Prostate gland (tissue), 2 donors: Measurements from ENCODE around the gene CLDN10. TPM values are rescaled to one million over a fixed set of nuclear protein-coding genes. Genes with fewer than 3 reads are reported as not detected.

Source experiments
- DNase-seq: peaks from one replicate; pipeline ENCODE4 v3.0.0-alpha.2; 2019; ENCODE audit warnings: low spot score
- H3K27ac ChIP-seq, 2 donors: fragments of 200-600 bp; sonication (generic); 2 replicates each; pipeline ENCODE4 v1.5.1; 2017 to 2019
- H3K27me3 ChIP-seq: fragments of 200-600 bp; sonication (generic); replicated peaks from 2 replicates; pipeline ENCODE4 v1.5.1; 2019; ENCODE audit not compliant: insufficient read depth
- H3K36me3 ChIP-seq, 2 donors: fragments of 200-600 bp; sonication (generic); 1 replicate in 1 of 2; 2 replicates in 1 of 2; pipeline versions ENCODE4 v1.5.1 to v1.8.1; 2017 to 2019
- H3K4me1 ChIP-seq: fragments of 200-600 bp; sonication (generic); replicated peaks from 2 replicates; pipeline ENCODE4 v1.5.1; 2019
- H3K4me3 ChIP-seq, 2 donors: fragments of 200-600 bp; sonication (generic); 2 replicates each; pipeline ENCODE4 v1.5.1; 2017 to 2019
- H3K9me3 ChIP-seq: fragments of 200-600 bp; sonication (generic); 2 replicates; pipeline ENCODE4 v1.5.1; 2017
- POLR2A ChIP-seq: fragments of 450-650 bp; IDR thresholded peaks from one replicate; pipeline ENCODE4 v1.6.1; 2016; ENCODE audit warnings: antibody characterized with exemption, mild to moderate bottlenecking
- POLR2AphosphoS5 ChIP-seq: sonication (generic); formaldehyde crosslinking; IDR thresholded peaks from one replicate; pipeline ENCODE4 v1.6.1; 2017; ENCODE audit warnings: antibody characterized with exemption
- WGBS: methylation state at CpG from one replicate; pipeline ENCODE4 v1.1.5; 2018; 5-methylcytosine and 5-hydroxymethylcytosine counted together
- intact Hi-C: fragments of 100-400 bp; cut with DNase I; formaldehyde crosslinking; loops from one replicate; pipeline ENCODE4 v1.14.2; 2022
- total RNA-seq, 2 donors: library from RNA; depleted of rRNA; stranded (reverse); fragments of >200 nt; gene quantifications; one replicate each; pipeline ENCODE4 v1.1.0, GENCODE V29; 2016
- TF ChIP-seq, protein P1 (sequence below), 4 experiments: fragments of 200-600 bp in 2 of 4; fragments of 450-650 bp in 2 of 4; sonication (generic) in 2 of 4; IDR thresholded peaks; 1 replicate in 3 of 4; 2 replicates in 1 of 4; pipeline ENCODE4 v1.5.1; 2016 to 2019; ENCODE audit warnings: antibody characterized with exemption in 4 of 4, mild to moderate bottlenecking in 2 of 4, moderate library complexity in 2 of 4

Gene CLDN10
- total RNA-seq, 2 donors from 2014 or later: 1.5 to 8.0 TPM

DNA sequence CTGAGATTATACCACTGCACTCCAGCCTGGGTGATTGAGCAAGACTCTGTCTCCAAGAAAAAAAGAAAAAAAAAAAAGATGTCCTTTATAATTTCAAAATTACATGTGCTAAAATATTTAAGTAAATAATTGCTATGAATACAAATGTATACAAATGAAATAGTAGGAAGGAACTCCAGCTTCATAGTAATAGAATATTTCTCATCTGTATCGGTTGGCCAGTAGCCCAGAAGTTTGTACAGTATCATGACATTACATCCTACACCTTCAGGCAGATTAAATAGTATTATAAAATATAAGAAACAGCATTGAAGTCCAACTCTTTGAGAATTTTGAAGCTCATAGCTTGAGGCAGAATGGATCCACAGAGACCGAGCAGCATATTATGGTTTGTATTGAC, 36.5 kb upstream of the CLDN10 start:
- Histone ChIP-seq H3K9me3 (no peaks in the 10 kb centered on the region), H3K27me3 (no peaks in the 10 kb centered on the region), H3K4me1 (no peaks in the 10 kb centered on the region), H3K4me3 (no peak overlapping the region), H3K36me3 (no peaks in the 10 kb centered on the region), H3K27ac (no peak overlapping the region)
- WGBS: 35% methylated on average over 2 of the region's 2 CpGs
- no peak for TF ChIP-seq POLR2A
- no peak for TF ChIP-seq POLR2AphosphoS5
- TF ChIP-seq, protein P1, sequence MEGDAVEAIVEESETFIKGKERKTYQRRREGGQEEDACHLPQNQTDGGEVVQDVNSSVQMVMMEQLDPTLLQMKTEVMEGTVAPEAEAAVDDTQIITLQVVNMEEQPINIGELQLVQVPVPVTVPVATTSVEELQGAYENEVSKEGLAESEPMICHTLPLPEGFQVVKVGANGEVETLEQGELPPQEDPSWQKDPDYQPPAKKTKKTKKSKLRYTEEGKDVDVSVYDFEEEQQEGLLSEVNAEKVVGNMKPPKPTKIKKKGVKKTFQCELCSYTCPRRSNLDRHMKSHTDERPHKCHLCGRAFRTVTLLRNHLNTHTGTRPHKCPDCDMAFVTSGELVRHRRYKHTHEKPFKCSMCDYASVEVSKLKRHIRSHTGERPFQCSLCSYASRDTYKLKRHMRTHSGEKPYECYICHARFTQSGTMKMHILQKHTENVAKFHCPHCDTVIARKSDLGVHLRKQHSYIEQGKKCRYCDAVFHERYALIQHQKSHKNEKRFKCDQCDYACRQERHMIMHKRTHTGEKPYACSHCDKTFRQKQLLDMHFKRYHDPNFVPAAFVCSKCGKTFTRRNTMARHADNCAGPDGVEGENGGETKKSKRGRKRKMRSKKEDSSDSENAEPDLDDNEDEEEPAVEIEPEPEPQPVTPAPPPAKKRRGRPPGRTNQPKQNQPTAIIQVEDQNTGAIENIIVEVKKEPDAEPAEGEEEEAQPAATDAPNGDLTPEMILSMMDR (IDR thresholded peaks at IDR 0.05): no peak
- no peak for DNase-seq
- intact Hi-C loops: no loop called here

DNA sequence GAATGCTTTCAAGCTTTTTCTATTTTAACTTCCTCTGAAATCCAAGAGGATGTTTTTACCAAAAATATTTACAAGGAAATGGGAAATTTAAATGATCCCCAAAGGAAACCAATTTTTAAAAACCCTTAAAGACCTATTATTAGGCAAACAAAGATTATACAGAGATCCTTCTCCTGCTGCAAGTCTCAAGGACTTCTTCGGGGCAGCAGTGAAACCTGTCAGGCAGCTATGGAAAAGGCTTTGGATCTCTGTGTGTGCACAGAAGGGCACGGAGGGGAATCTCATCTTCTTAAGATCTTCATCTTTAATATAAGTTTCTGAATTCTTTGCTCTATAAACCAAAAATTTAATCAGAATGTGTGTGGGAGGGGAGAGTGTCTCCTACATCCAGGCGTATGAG, 36.0 kb upstream of the CLDN10 start:
- Histone ChIP-seq H3K27ac (no peak overlapping the region), H3K27me3 (no peaks in the 10 kb centered on the region), H3K9me3 (no peaks in the 10 kb centered on the region), H3K4me1 (no peaks in the 10 kb centered on the region), H3K36me3 (no peaks in the 10 kb centered on the region), H3K4me3 (no peak overlapping the region)
- DNase-seq: no peak
- intact Hi-C loops: no loop called here
- TF ChIP-seq POLR2A (no peak), POLR2AphosphoS5 (no peak)
- TF ChIP-seq, protein P1 (IDR thresholded peaks at IDR 0.05): no peak
- WGBS: 5% methylated on average over 3 of the region's 3 CpGs

DNA sequence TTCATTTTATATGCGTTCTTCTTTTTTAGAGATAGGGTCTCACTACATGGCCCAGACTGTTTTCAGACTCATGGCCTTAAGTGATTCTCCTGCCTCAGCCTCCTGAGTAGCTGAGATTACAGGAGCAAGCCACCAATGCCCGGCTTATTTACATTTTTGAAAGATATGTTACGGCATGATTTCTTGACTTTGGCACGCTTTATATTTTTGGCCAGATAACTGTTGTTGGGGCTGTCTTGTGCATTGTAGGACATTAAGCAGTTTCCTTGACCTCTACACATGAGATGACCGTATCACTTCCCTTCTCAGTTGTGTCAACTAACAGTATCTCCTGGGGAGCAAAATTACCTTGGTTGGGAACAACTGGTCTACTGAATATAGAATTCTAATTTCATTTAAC, 28.9 kb upstream of the CLDN10 start:
- 67% methylated on average over 5 of the region's 5 CpGs for WGBS
- no peaks in the 10 kb centered on the region for H3K36me3 ChIP-seq
- no peak overlapping the region for H3K4me3 ChIP-seq
- no peak overlapping the region for H3K27ac ChIP-seq
- no peaks in the 10 kb centered on the region for H3K9me3 ChIP-seq
- no peaks in the 10 kb centered on the region for H3K27me3 ChIP-seq
- TF ChIP-seq POLR2AphosphoS5 (no peak), POLR2A (no peak)
- TF ChIP-seq, protein P1 (IDR thresholded peaks at IDR 0.05): no peak
- no peak for DNase-seq
- intact Hi-C loops: no loop called here
- no peaks in the 10 kb centered on the region for H3K4me1 ChIP-seq

DNA sequence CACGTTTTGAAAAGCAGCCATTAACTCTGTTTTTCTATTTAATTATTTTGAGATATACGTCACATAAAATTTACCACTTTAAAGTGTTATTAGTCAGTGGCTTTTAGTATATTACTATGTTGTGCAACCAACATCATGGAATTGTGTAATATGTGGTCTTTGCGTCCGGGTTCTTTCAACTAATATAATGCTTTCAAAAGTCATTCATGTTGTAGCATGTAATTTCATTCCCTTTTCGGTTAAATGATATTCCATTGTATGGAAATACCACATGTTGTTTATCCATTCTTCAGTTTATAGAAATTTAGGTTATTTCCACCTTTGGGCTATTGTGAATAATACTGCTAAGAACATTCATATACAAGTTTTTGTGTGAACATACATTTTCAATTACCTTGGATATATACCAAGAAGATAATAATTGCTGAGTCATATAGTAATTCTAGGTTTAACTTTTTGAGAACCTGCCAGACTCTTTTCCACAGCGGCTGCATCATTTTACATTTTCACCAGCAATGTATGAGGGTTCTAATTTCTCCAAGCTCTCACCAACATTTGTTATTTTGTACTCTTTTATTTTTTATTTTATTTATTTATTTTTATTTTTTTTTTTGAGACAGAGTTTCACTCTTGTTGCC, 28.1 kb upstream of the CLDN10 start:
- H3K4me1 ChIP-seq: no peaks in the 10 kb centered on the region
- WGBS: 48% methylated on average over 6 of the region's 6 CpGs
- intact Hi-C loops: no loop called here
- TF ChIP-seq POLR2A: no peak
- no peak for TF ChIP-seq POLR2AphosphoS5
- TF ChIP-seq, protein P1 (IDR thresholded peaks at IDR 0.05): no peak
- no peaks in the 10 kb centered on the region for H3K36me3 ChIP-seq
- no peaks in the 10 kb centered on the region for H3K9me3 ChIP-seq
- no peak overlapping the region for H3K4me3 ChIP-seq
- DNase-seq: no peak
- H3K27me3 ChIP-seq: no peaks in the 10 kb centered on the region
- H3K27ac ChIP-seq: no peak overlapping the region

DNA sequence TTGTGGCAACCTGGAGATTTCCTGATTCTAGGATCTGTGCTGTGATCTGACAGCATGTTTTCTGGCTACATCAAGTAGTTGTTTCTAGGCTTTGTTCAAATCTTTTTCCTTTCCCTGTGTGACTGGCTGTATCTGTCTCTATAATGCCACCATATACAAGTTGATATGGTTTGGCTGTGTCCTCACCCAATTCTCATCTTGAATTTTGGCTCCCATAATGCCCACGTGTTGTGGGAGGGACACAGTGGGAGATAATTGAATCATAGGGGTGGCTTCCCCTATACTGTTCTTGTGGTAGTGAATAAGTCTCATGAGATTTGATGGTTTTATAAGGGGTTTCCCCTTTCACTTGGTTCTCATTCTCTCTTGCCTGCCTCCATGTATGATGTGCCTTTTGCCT, 24.6 kb upstream of the CLDN10 start:
- no peak for TF ChIP-seq POLR2A
- no peak for TF ChIP-seq POLR2AphosphoS5
- TF ChIP-seq, protein P1 (IDR thresholded peaks at IDR 0.05): no peak
- Histone ChIP-seq H3K4me1 (no peaks in the 10 kb centered on the region), H3K4me3 (no peak overlapping the region), H3K36me3 (no peaks in the 10 kb centered on the region), H3K27ac (no peak overlapping the region), H3K9me3 (no peaks in the 10 kb centered on the region), H3K27me3 (no peaks in the 10 kb centered on the region)
- DNase-seq: no peak
- intact Hi-C loops: no loop called here
- WGBS: 92% methylated on average over 1 of the region's 1 CpG
